Measurements from ENCODE around the gene STK31.
"Not testable (repeated sequence)": the region's sequence is repeated elsewhere in the genome, so short reads cannot be mapped to it uniquely, and the experiment has no call there.

Gene STK31

DNA sequence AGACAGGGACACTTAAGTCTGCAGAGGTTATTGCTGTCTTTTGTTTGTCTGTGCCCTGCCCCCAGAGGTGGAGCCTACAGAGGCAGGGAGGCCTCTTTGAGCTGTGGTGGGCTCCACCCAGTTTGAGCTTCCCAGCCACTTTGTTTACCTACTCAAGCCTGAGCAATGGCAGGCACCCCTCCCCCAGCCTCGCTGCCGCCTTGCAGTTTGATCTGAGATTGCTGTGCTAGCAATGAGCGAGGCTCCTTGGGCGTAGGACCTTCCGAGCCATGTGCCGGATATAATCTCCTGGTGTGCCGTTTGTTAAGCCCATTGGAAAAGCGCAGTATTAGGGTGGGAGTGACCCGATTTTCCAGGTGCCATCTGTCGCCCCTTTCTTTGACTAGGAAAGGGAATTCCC, 118.1 kb downstream of the STK31 start:
- not testable (repeated sequence) for H3K27ac ChIP-seq (replicated peaks); H3K4me3 ChIP-seq (replicated peaks; ENCODE audit: insufficient read depth, low read length); H3K27me3 ChIP-seq (ENCODE audit: insufficient read depth, poor library complexity, severe bottlenecking); DNase-seq (ENCODE audit: low read depth in 1 of 2, low spot score in 1 of 2)

DNA sequence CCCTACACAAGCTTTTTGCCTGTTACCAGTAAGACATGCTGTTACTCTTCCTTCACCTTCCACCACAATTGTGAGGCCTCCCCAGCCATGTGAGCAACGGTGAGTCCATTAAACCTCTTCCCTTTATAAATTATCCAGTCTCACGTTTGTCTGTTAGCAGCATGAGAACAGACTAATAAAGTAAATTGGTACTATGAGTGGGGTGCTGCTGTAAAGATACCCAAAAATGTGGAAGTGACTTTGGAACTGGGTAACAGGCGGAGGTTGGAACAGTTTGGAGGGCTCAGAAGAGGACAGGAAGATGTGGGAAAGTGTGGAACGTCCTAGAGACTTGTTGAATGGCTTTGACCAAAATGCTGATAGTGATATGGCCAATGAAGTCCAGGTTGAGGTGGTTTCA, 122.7 kb downstream of the STK31 start:
- not testable (repeated sequence) for H3K27me3 ChIP-seq (ENCODE audit: insufficient read depth, poor library complexity, severe bottlenecking); DNase-seq (ENCODE audit: low read depth in 1 of 2, low spot score in 1 of 2); H3K4me3 ChIP-seq (replicated peaks; ENCODE audit: insufficient read depth, low read length); H3K27ac ChIP-seq (replicated peaks)

DNA sequence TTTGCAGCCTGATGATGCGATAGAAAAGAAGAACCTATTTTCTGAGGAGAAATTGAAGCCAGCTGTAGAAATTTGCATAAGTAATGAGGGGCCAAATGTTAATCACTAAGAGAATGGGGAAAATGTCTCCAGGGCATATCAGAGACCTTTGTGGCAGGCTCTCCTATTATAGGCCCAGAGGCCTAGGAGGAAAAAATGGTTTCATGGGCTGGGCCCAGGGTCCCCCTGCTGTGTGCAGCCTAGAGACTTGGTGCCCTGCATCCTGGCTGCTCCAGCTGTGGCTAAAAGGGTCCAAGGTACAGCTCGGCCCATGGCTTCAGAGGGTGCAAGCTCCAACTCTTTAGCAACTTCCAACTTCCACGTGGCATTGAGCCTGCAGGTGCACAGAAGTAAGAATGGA, 123.4 kb downstream of the STK31 start:
- no peak overlapping the region for H3K27ac ChIP-seq (replicated peaks)
- H3K4me3 ChIP-seq (replicated peaks; ENCODE audit: insufficient read depth, low read length): no peak overlapping the region
- no peaks in the 10 kb centered on the region for H3K27me3 ChIP-seq (ENCODE audit: insufficient read depth, poor library complexity, severe bottlenecking)
- TF ChIP-seq SPI1 (IDR thresholded peaks at IDR 0.05; ENCODE audit: borderline replicate concordance, low read depth) (no peak), GABPA (IDR thresholded peaks at IDR 0.05; ENCODE audit: low read depth) (no peak), POLR2AphosphoS5 (IDR thresholded peaks at IDR 0.05; ENCODE audit: low read depth) (no peak)
- TF ChIP-seq, protein P1, sequence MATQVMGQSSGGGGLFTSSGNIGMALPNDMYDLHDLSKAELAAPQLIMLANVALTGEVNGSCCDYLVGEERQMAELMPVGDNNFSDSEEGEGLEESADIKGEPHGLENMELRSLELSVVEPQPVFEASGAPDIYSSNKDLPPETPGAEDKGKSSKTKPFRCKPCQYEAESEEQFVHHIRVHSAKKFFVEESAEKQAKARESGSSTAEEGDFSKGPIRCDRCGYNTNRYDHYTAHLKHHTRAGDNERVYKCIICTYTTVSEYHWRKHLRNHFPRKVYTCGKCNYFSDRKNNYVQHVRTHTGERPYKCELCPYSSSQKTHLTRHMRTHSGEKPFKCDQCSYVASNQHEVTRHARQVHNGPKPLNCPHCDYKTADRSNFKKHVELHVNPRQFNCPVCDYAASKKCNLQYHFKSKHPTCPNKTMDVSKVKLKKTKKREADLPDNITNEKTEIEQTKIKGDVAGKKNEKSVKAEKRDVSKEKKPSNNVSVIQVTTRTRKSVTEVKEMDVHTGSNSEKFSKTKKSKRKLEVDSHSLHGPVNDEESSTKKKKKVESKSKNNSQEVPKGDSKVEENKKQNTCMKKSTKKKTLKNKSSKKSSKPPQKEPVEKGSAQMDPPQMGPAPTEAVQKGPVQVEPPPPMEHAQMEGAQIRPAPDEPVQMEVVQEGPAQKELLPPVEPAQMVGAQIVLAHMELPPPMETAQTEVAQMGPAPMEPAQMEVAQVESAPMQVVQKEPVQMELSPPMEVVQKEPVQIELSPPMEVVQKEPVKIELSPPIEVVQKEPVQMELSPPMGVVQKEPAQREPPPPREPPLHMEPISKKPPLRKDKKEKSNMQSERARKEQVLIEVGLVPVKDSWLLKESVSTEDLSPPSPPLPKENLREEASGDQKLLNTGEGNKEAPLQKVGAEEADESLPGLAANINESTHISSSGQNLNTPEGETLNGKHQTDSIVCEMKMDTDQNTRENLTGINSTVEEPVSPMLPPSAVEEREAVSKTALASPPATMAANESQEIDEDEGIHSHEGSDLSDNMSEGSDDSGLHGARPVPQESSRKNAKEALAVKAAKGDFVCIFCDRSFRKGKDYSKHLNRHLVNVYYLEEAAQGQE (IDR thresholded peaks at IDR 0.05; ENCODE audit: insufficient replicate concordance, low read depth): no peak
- TF ChIP-seq, protein P2, sequence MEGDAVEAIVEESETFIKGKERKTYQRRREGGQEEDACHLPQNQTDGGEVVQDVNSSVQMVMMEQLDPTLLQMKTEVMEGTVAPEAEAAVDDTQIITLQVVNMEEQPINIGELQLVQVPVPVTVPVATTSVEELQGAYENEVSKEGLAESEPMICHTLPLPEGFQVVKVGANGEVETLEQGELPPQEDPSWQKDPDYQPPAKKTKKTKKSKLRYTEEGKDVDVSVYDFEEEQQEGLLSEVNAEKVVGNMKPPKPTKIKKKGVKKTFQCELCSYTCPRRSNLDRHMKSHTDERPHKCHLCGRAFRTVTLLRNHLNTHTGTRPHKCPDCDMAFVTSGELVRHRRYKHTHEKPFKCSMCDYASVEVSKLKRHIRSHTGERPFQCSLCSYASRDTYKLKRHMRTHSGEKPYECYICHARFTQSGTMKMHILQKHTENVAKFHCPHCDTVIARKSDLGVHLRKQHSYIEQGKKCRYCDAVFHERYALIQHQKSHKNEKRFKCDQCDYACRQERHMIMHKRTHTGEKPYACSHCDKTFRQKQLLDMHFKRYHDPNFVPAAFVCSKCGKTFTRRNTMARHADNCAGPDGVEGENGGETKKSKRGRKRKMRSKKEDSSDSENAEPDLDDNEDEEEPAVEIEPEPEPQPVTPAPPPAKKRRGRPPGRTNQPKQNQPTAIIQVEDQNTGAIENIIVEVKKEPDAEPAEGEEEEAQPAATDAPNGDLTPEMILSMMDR (IDR thresholded peaks at IDR 0.05; ENCODE audit: insufficient read depth, low read length): no peak
- no peak for DNase-seq (ENCODE audit: low read depth in 1 of 2, low spot score in 1 of 2)

DNA sequence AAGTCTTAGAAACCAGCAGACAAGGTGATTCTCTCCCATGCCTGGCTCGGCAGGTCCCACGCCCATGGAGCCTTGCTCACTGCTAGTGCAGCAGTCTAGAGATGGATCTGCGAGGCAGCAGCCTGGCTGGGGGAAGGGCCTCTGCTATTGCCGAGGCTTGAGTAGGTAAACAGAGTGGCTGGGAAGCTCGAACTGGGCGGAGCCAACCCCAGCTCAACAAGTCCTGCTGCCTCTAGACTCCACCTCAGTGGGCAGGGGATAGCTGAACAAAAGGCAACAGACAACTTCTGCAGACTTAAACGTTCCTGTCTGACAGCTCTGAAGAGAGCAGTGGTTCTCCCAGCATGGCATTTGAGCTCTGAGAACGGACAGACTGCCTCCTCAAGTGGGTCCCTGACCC, 134.8 kb downstream of the STK31 start:
- not testable (repeated sequence) for DNase-seq (ENCODE audit: low read depth in 1 of 2, low spot score in 1 of 2); H3K27me3 ChIP-seq (ENCODE audit: insufficient read depth, poor library complexity, severe bottlenecking); H3K4me3 ChIP-seq (replicated peaks; ENCODE audit: insufficient read depth, low read length); H3K27ac ChIP-seq (replicated peaks)

DNA sequence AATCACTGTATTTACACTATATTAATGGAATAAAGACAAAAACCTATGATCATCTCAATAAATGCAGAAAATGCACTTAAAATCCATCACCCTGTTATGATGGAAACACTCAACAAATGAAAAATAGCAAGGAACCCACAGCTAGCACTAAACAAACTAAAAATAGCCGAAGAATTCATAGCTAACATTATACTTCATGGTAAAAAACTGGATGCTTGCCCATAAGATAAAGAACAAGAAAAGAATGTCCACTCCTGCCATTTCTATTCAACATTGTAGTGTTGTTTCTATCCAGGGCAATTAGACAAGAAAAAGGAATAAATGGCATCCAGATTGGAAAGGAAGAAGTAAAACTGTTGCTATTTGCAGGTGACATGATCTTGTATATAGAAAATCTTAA, 142.1 kb downstream of the STK31 start:
- TF ChIP-seq SPI1 (IDR thresholded peaks at IDR 0.05; ENCODE audit: borderline replicate concordance, low read depth): no peak
- TF ChIP-seq, protein P1 (IDR thresholded peaks at IDR 0.05; ENCODE audit: insufficient replicate concordance, low read depth): no peak
- TF ChIP-seq GABPA (IDR thresholded peaks at IDR 0.05; ENCODE audit: low read depth): no peak
- TF ChIP-seq, protein P2 (IDR thresholded peaks at IDR 0.05; ENCODE audit: insufficient read depth, low read length): no peak
- TF ChIP-seq POLR2AphosphoS5 (IDR thresholded peaks at IDR 0.05; ENCODE audit: low read depth): no peak
- H3K27me3 ChIP-seq (ENCODE audit: insufficient read depth, poor library complexity, severe bottlenecking): no peaks in the 10 kb centered on the region
- no peak overlapping the region for H3K27ac ChIP-seq (replicated peaks)
- H3K4me3 ChIP-seq (replicated peaks; ENCODE audit: insufficient read depth, low read length): no peak overlapping the region
- no peak for DNase-seq (ENCODE audit: low read depth in 1 of 2, low spot score in 1 of 2)

All from HL-60 (cell line).